ENCODE measurements around the gene CLSTN1.

CLSTN1 gene

GRCh38 chr1:9850442-9851162, 26.8 kb upstream of the CLSTN1 start:
- Histone ChIP-seq H3K9me3 (ENCODE audit: control insufficient read depth, low read length) (no peaks in the 10 kb centered on the region), H3K4me1 (ENCODE audit: control insufficient read depth, insufficient read depth, low read length, poor library complexity, severe bottlenecking) (peaks cover 6% of the 10 kb centered on the region), H3K36me3 (ENCODE audit: control insufficient read depth, insufficient read depth, low read length) (peaks cover 18% of the 10 kb centered on the region), H3K4me3 (ENCODE audit: extremely low read depth, insufficient read depth, low read length, poor library complexity, severe bottlenecking) (no peak overlapping the region), H3K27ac (ENCODE audit: low read depth, low read length, severe bottlenecking) (no peak overlapping the region)
- 82 to 84% methylated on average over 16 of the region's 18 CpGs for WGBS, 2 experiments (ENCODE audit: insufficient coverage in 2 of 2)

- WGBS, 2 experiments (ENCODE audit: insufficient coverage in 2 of 2), result 89 to 93% methylated on average over 14 to 15 of the region's 20 CpGs
- peaks cover 6% of the 10 kb centered on the region for H3K4me1 ChIP-seq (ENCODE audit: control insufficient read depth, insufficient read depth, low read length, poor library complexity, severe bottlenecking)
- H3K4me3 ChIP-seq (ENCODE audit: extremely low read depth, insufficient read depth, low read length, poor library complexity, severe bottlenecking), result no peak overlapping the region
- H3K27ac ChIP-seq (ENCODE audit: low read depth, low read length, severe bottlenecking), result no peak overlapping the region
- H3K36me3 ChIP-seq (ENCODE audit: control insufficient read depth, insufficient read depth, low read length), result peaks cover 18% of the 10 kb centered on the region
- H3K9me3 ChIP-seq (ENCODE audit: control insufficient read depth, low read length), result no peaks in the 10 kb centered on the region
Observed at GRCh38 chr1:9849691-9850441, 26.1 kb upstream of the CLSTN1 start.

- peaks cover 3% of the 10 kb centered on the region for H3K36me3 ChIP-seq (ENCODE audit: control insufficient read depth, insufficient read depth, low read length)
- peaks cover 6% of the 10 kb centered on the region for H3K4me1 ChIP-seq (ENCODE audit: control insufficient read depth, insufficient read depth, low read length, poor library complexity, severe bottlenecking)
- H3K4me3 ChIP-seq (ENCODE audit: extremely low read depth, insufficient read depth, low read length, poor library complexity, severe bottlenecking), result no peak overlapping the region
- no peak overlapping the region for H3K27ac ChIP-seq (ENCODE audit: low read depth, low read length, severe bottlenecking)
- H3K9me3 ChIP-seq (ENCODE audit: control insufficient read depth, low read length), result no peaks in the 10 kb centered on the region
- 86 to 92% methylated on average over 2 to 4 of the region's 8 CpGs for WGBS, 2 experiments (ENCODE audit: insufficient coverage in 2 of 2)
Observed at GRCh38 chr1:9848022-9848421, 24.3 kb upstream of the CLSTN1 start.

DNA sequence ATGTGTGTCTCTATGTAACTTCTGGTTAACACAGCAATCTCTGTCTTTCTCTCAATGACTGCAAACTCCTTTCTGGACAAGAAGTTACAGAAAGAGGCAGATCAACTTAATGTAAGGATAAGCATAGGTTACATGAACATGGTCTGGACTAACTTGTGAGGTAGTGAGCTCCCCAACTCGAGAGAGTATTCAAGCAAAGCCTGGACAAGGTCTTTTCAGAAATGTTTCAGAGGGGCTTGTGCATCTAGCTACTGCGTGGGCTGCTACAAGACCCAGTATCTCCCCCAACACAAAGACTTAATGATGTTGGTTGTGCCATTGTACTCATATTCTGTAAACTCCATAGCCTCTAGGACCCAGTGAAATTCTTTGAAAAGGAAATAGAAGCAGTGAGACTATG, 23.5 kb upstream of the CLSTN1 start:
- peaks cover 6% of the 10 kb centered on the region for H3K4me1 ChIP-seq (ENCODE audit: control insufficient read depth, insufficient read depth, low read length, poor library complexity, severe bottlenecking)
- 100% methylated on average over 1 of the region's 2 CpGs; no CpG with 5 or more reads in 1 of the 2 experiments for WGBS, 2 experiments (ENCODE audit: insufficient coverage in 2 of 2)
- no peak overlapping the region for H3K27ac ChIP-seq (ENCODE audit: low read depth, low read length, severe bottlenecking)
- no peak overlapping the region for H3K4me3 ChIP-seq (ENCODE audit: extremely low read depth, insufficient read depth, low read length, poor library complexity, severe bottlenecking)
- no peaks in the 10 kb centered on the region for H3K9me3 ChIP-seq (ENCODE audit: control insufficient read depth, low read length)
- no peaks in the 10 kb centered on the region for H3K36me3 ChIP-seq (ENCODE audit: control insufficient read depth, insufficient read depth, low read length)

DNA sequence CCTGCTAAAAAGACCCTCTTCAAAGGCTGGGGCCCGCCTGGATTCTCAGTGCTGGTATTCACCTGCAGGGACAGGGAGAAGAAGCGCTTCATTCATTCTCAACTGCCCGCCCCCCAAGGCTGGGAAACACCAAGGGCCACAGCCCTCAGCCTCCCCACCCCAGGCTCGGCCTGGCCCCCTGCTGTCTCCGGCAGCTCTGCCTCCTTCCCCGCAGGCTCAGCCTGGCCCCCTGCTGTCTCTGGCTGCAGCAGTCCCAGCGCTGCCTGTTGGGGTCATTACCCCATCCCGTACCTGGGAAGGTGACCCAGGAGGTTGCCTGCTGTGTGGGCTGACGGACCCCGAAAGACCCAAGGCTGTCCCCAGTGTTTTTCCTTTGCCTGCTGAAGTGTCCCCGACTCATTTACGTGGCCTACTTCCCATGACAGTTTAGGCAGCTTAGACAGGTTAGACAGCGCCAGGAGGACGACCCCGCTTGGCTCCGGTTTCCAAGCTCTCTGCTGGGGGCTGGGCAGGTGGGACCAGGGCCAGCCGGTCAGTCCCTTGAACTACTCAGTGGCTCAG, 22.9 kb upstream of the CLSTN1 start:
- WGBS, 2 experiments (ENCODE audit: insufficient coverage in 2 of 2), result 51 to 54% methylated on average over 14 to 16 of the region's 17 CpGs

GRCh38 chr1:9845914-9846313, 22.1 kb upstream of the CLSTN1 start:
- 92 to 94% methylated on average over 5 of the region's 9 CpGs for WGBS, 2 experiments (ENCODE audit: insufficient coverage in 2 of 2)
- H3K4me1 ChIP-seq (ENCODE audit: control insufficient read depth, insufficient read depth, low read length, poor library complexity, severe bottlenecking), result peaks cover 6% of the 10 kb centered on the region
- no peaks in the 10 kb centered on the region for H3K9me3 ChIP-seq (ENCODE audit: control insufficient read depth, low read length)
- H3K27ac ChIP-seq (ENCODE audit: low read depth, low read length, severe bottlenecking), result no peak overlapping the region
- H3K4me3 ChIP-seq (ENCODE audit: extremely low read depth, insufficient read depth, low read length, poor library complexity, severe bottlenecking), result no peak overlapping the region
- H3K36me3 ChIP-seq (ENCODE audit: control insufficient read depth, insufficient read depth, low read length), result no peaks in the 10 kb centered on the region

More for the DNA sequence above, 22.9 kb upstream of the CLSTN1 start:
- Histone ChIP-seq H3K4me3 (ENCODE audit: extremely low read depth, insufficient read depth, low read length, poor library complexity, severe bottlenecking) (no peak overlapping the region), H3K27ac (ENCODE audit: low read depth, low read length, severe bottlenecking) (no peak overlapping the region), H3K36me3 (ENCODE audit: control insufficient read depth, insufficient read depth, low read length) (no peaks in the 10 kb centered on the region), H3K9me3 (ENCODE audit: control insufficient read depth, low read length) (no peaks in the 10 kb centered on the region), H3K4me1 (ENCODE audit: control insufficient read depth, insufficient read depth, low read length, poor library complexity, severe bottlenecking) (peaks cover 6% of the 10 kb centered on the region)

DNA sequence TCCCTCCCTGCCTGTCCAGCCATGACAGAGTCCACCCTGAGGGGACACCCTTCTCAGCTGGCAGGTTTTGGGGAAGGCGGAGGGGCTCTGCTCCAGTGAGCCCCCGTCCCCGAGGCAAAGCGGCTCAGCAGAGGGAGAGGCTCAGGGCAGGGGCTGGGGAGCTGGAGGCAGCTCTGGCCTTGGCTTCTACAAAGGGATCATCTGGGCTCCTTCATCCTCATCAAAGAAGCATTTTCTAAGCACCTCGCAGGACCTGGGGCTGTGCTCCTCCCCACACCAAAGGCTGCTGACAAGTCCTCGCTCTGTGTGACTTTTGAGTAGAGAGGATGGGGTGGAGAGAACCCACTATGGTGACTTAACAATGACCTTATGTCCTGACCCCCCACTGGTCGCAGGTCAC, 21.0 kb upstream of the CLSTN1 start:
- 90 to 91% methylated on average over 4 to 5 of the region's 7 CpGs for WGBS, 2 experiments (ENCODE audit: insufficient coverage in 2 of 2)
- H3K4me3 ChIP-seq (ENCODE audit: extremely low read depth, insufficient read depth, low read length, poor library complexity, severe bottlenecking), result no peak overlapping the region
- no peaks in the 10 kb centered on the region for H3K36me3 ChIP-seq (ENCODE audit: control insufficient read depth, insufficient read depth, low read length)
- no peaks in the 10 kb centered on the region for H3K9me3 ChIP-seq (ENCODE audit: control insufficient read depth, low read length)
- H3K4me1 ChIP-seq (ENCODE audit: control insufficient read depth, insufficient read depth, low read length, poor library complexity, severe bottlenecking), result peaks cover 6% of the 10 kb centered on the region
- H3K27ac ChIP-seq (ENCODE audit: low read depth, low read length, severe bottlenecking), result no peak overlapping the region

DNA sequence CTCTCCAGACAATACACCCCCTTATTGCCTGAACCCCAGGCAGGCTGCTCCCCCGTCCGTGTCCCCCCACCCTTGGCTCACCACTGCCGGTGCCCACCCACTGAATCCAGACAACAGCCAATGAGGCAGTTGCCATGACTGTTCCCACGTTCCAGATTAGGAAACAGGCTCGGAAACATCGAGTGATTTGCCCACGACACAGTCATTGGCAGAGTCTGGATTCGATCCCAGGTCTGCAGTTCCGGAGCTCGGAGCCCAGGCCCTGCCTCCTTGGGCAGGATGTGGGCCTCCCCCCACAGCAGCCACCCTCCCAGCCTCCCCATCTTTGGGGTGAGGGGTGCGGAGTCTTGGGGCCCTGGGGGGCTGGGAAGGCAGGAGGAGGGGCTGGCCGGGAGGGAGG, 20.3 kb upstream of the CLSTN1 start:
- Histone ChIP-seq H3K36me3 (ENCODE audit: control insufficient read depth, insufficient read depth, low read length) (no peaks in the 10 kb centered on the region), H3K4me1 (ENCODE audit: control insufficient read depth, insufficient read depth, low read length, poor library complexity, severe bottlenecking) (peaks cover 6% of the 10 kb centered on the region), H3K4me3 (ENCODE audit: extremely low read depth, insufficient read depth, low read length, poor library complexity, severe bottlenecking) (no peak overlapping the region), H3K9me3 (ENCODE audit: control insufficient read depth, low read length) (no peaks in the 10 kb centered on the region), H3K27ac (ENCODE audit: low read depth, low read length, severe bottlenecking) (no peak overlapping the region)
- 89 to 93% methylated on average over 8 to 9 of the region's 12 CpGs for WGBS, 2 experiments (ENCODE audit: insufficient coverage in 2 of 2)

GRCh38 chr1:9843576-9843945, 19.8 kb upstream of the CLSTN1 start:
- Histone ChIP-seq H3K9me3 (ENCODE audit: control insufficient read depth, low read length) (no peaks in the 10 kb centered on the region), H3K4me1 (ENCODE audit: control insufficient read depth, insufficient read depth, low read length, poor library complexity, severe bottlenecking) (peaks cover 6% of the 10 kb centered on the region), H3K27ac (ENCODE audit: low read depth, low read length, severe bottlenecking) (no peak overlapping the region), H3K36me3 (ENCODE audit: control insufficient read depth, insufficient read depth, low read length) (no peaks in the 10 kb centered on the region), H3K4me3 (ENCODE audit: extremely low read depth, insufficient read depth, low read length, poor library complexity, severe bottlenecking) (no peak overlapping the region)
- WGBS, 2 experiments (ENCODE audit: insufficient coverage in 2 of 2), result 92 to 93% methylated on average over 3 to 4 of the region's 7 CpGs

DNA sequence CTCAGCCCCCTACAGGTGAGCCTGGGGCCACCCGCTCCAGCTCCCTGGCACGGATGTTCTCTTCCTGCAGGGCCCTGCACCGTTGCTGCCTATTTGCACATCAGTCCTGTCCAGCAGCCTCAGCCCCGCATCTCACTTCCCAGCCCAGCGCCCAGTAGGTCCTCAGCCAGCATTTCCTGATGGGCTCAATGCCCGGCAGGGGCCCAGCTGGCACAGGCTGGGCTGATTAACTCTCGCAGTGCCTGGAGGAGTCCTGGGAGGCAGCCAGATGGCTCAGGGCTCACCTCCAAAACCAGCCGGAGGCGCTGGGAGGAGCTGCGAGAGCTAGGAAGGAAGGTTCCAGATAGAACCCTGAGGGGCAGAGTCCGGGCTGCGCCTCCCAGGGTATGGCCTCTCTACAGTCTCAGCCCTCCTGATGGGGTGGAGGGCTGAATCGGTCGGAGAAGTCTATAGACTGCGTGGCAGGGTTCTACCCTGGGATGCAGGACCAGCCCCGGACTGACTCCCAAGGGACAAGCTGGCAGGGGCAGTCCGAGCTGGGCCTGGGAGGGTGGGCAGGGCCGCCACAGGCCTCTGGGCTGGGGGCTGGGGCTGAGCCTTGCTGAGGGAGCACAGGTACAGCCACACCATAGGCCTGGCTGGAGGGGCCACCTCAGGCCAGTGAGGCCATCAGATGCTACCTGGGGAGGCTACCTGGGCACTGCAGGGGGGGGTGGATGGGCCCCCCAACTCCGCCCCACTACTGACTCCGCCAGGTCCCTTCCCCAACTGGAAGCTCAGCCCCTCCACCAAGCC, 19.2 kb upstream of the CLSTN1 start:
- WGBS, 2 experiments (ENCODE audit: insufficient coverage in 2 of 2), result 89 to 92% methylated on average over 15 to 18 of the region's 20 CpGs
- H3K4me1 ChIP-seq (ENCODE audit: control insufficient read depth, insufficient read depth, low read length, poor library complexity, severe bottlenecking), result peaks cover 6% of the 10 kb centered on the region
- no peaks in the 10 kb centered on the region for H3K36me3 ChIP-seq (ENCODE audit: control insufficient read depth, insufficient read depth, low read length)
- H3K27ac ChIP-seq (ENCODE audit: low read depth, low read length, severe bottlenecking), result no peak overlapping the region
- H3K9me3 ChIP-seq (ENCODE audit: control insufficient read depth, low read length), result no peaks in the 10 kb centered on the region
- no peak overlapping the region for H3K4me3 ChIP-seq (ENCODE audit: extremely low read depth, insufficient read depth, low read length, poor library complexity, severe bottlenecking)

Data from mesodermal cell (in vitro differentiated cells).